HG03103 (cell line): ENCODE data around the gene NKAIN4.
"Not testable (repeated sequence)": the region's sequence is repeated elsewhere in the genome, so short reads cannot be mapped to it uniquely, and the experiment has no call there.

Experiments used
- ATAC-seq: cut with Tn5 transposase; IDR thresholded peaks from one replicate; pipeline ENCODE4 v1.9.1; 2021; ENCODE audit warnings: low read depth; ENCODE audit not compliant: unreplicated experiment

The NKAIN4 gene

DNA sequence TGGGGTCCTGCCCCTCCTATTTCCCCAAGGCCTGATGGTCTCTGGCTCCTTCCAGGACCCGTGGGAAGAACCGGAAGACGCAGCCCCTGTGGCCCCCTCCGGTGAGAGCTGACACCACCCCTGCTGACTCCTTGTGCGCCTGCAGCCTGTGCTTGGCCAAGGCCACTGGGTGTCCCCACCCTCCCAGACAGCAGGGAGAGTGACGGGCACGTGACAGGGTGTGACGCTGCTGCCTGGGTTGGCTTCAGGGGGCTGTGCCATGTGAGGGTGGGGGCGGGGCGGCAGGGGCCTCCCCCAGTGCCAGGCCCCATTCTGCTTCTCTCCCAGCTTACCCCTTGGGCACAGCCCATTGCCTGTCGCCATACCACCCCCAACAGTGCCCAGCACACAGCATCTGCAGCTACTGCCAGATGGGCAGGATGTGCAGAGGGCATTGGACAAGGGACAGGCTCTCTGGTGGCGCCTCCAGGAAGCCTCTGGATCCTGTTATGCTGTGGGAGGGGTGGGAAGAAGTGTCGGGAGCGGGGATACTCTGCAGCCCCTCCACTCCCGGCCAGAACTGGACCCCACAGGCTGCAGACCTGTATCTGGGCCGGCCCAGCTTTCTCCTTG lies 15.6 kb downstream of the NKAIN4 start:
- no peak for ATAC-seq

DNA sequence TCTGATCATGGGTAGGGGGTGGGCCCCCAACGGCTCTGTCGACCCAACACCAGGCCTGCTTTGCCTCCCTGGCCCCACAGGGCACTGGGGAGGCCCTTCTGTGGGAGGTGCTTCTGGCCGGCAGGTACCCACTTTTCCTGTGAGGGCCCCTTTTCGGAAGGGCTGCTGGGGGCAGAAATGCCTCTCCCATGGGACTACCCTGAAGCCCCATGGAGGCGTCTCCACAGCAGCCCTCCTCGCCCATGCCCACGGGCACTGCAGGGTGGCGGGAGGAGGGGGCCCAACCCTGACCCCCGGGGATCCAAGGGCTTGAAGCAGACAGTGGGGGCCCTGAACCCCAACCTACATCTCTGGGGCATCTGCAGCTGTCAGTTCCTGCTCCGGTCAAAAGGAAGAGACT lies 16.2 kb downstream of the NKAIN4 start:
- ATAC-seq, result no peak

DNA sequence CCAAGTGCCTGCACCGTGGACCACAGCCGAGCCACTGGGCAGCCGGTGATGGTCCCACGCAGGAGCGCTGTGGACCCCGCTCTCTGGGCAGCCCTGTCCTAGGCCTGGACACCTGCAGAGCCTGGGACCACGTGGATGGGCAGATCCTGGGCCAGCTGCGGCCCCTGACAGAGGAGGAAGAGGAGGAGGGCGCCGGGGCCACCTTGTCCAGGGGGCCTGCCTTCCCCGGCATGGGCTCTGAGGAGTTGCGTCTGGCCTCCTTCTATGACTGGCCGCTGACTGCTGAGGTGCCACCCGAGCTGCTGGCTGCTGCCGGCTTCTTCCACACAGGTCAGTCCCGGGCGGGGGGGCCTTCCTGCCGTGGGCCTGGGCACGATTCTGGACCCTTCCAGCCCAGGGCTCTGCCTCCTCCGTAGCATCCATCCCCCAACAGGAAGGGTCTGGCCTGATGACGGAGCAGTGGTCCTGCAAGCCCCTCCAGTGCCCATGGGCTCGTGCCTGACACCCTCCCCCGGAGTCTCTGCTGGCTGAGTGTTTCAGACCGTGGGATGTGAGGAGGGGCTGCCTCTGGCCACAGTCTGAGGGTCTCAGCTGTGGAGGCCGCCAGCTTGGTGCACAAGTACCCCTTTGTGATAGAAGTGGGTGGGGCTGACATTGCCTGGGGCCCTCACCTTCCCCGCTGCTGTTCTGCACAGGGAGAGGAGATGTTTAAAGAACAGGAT lies 18.0 kb downstream of the NKAIN4 start:
- ATAC-seq, result no peak

DNA sequence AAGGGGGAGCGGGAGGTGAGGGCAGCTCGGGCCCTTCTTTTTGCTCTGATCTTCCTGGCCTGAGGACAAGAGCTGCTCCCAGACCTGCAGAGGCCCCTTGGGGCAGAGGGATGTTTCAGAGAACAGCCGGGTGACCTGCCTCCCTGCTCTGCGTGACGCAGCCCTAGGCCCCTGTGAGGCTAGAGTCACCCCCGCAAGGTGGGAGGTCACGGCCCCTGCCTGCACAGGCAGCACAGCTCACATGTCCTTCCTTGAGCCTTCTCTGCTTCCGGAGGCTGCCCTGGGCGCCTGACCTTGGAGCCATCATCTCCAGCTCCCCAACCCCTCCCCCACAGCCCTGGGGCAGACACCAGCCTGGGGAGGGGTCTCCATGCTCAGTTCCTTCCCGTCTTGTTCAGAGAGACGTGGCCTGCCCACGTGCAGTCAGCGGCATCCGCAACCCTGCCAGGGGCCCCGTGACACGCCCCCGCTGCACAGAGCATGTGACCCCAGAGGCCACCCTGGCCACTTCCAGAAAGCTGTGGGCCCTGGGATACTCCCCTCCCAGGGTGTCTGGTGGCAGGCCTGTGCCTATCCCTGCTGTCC lies 18.8 kb downstream of the NKAIN4 start, which contains the start of gene BIRC7:
Gene BIRC7 (plus strand): TSS at position 507 of the 585 bp plus-strand sequence. CDS start 192 bp downstream, outside the sequence.
- no peak for ATAC-seq

DNA sequence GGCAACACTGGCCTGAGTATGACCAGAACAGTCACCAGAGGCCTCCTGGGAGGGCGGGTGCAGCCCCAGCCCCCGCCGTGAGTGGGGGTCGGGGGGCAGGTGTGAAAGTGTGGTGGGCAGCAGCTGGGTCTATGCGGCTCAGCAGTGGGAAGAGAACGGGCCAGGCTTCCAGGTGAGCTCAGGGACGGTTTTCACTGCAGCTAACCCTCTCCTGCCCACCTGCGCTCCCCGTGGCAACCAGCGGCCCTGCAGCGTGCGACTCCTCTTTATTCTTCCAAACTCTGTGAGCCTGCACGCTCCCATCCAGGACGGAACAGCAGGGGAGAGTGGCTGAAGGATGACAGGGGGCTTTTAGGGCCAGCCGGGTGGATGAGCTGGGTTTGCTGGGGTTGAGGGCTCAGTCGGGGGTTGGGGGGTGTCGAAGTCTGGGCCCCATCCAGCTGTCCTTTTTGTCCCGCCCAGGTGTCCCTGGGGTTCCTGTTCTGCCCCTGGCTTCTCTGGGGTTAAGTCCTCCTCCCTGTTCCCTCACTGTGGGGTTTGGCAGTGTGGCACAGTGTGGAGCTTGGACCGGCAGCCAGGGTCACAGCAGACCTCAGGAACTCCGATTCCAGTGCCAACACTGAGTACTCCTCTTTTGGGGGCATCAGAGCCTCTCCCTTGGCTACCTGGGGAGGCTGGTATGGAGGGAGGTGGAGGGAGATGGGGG lies 19.4 kb downstream of the NKAIN4 start:
- no peak for ATAC-seq

DNA sequence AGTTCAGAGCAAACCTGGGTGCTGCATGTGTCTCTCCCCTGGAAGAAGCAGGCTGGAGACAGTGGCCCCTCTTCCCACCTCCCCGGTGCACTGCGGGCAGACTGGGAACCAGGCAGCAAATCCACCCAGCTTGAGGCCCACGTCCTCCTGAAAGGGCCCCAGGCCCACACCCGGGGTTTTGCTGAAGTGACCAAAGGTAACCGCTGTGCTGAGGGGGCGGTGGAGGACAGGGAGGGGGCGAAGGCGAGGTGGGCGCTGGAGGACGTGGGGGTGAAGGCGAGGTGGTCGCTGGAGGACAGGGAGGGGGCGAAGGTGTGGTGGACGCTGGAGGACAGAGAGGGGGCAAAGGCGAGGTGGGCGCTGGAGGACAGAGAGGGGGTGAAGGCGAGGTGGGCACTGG lies 20.3 kb downstream of the NKAIN4 start:
- ATAC-seq, result no peak

DNA sequence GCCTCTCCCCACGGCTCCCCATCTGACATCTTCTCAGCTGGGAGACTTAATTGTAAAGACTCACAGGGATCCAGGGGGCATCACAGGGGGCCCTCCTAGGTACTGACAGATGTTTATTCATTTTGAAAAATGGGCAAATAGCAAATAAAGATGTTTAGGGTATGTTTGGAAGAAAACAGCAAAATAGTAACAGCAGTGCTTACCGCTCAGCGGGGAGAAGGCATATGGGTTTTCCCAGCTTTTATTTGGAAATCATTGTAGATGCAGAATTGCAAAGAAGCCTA lies 21.3 kb downstream of the NKAIN4 start:
- ATAC-seq, result no peak

DNA sequence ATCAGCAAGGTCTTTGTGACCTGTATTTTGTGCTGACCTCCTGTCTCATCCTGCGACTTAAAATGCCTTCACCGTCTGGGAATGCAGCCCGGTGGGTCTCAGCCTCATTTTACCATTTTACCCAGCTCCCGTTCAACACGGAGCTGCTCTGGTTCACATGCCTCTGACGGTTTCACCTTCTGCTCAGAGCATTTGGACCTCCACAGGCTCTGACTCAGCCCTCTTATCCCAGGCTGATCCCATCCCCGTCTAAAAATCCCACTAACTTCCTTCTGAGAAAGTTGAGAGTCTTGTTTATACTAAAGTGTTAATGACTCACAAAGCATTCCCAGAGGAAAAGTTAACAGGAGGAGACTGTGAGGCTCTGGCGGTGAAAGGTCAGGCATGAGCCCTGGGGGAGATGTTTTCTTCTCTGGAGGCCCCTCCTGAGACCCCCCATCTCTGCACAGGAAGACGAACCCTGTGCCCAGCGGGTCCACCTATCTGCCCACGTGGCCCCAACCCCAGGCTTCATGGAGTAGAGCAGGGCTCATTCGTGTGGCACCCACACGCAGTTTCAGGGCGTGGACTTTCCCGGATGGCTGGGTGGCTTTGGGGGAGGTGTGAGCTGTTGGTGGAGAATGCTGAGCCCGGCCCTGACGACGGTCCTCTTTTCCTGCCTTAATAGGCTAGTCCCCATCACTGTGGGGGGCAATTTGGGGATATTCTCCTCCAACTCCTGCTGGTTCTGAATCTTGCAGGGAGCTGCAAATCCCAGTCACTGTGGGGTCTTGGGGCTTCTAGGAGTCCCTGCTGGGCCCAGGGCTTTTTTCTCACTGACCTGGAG lies 21.8 kb downstream of the NKAIN4 start:
- no peak for ATAC-seq

DNA sequence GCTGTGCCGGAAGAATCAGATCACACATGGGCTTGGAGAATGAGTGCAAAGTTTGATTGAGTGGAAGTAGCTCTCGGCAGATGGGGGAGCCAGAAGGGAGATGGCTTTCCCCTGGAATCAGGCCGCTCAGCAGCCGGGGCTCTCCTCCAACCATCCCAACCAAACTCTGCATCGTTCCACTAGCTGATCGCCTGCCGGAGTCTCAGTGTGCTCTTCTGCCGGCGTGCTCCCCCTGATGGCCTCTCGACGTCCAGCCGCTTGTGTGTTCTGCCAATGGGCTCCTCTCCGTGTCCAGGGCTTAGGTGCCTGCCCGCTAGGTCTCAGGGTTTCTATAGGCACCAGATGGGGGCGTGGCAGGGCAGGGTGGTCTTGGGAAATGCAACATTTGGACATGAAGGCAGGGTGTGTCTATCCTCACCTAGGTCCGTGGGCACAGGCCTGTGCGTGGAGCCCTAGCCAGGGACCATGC lies 23.4 kb downstream of the NKAIN4 start:
- no peak for ATAC-seq

DNA sequence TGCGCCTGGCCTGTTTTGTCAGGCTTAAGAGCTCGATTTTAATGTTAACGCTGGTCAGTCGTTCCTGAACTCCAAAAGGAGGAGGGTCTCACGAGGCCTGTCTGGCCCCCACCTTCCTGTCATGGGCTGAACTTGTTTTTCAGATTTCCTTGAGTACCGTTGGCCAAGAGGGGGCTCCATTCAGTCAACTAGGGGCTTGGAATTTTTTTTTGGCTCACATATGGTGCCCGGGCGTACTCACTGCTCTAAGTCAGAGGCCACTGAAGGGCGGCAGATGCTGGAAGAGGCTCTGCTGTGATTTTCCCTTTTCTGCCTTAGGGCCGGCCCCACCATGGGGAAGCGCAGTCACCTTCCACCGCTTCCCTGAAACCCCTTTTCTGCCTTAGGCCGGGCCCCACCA lies 25.5 kb downstream of the NKAIN4 start:
- no peak for ATAC-seq

DNA sequence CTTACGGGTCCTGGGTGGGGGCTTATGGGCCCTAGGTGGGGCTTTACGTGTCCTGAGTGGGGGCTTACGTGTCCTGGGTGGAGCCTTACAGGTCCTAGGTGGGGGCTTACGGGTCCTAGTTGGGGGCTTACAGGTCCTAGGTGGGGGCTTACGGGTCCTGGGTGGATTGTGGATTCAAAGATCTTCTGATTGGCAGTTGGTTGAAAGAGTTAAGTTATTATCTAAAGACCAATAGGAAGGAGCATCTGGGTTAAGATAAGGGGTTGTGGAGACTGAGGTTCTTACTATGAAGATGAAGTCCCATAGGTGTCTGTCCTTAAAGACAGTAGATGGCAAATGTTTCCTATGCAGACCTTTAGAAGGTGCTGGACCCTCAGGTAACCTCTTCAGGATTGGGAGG lies 27.0 kb downstream of the NKAIN4 start:
- ATAC-seq, result no peak

DNA sequence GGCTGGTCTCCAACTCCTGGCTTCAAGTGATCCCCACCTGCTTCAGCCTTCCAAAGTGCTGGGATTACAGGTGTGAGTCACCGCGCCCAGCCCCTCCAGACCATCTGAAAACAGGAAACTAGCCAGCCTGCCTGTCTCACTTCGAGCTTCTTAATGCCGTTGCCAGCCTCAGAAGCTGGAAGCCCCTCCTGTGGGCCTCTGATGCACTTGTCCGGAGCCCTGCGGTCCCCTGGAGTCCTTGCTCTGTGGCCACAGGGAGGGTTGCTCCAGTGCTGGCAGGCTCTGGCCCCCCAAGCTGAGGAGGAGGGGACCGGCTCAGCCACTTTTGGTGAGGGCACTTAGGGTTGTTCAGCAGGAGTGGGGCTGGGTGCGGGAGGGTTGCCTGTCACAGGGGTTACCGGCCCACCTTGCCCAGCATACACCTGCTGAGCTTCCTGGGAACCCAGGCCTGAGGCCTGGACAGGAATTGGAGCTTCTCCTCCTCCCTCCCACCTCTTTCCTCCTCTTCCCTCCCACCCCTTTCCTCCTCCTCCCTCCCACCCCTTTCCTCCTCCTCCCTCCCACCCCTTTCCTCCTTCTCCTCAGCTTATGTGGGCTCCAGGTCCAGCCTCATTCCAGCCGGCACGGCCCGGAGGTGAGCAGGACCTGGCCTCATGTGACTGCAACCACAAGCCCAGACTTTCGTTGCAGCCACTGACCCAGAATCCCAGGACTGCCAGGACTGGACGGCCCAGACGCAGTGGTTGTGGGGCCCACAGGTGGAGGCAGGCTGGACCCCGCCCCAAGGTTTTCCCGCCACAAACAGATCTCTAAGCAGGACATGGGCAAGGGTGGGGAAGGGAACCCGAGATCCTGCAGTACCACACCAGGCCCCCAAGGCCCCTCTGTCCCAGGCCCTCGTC lies 28.0 kb downstream of the NKAIN4 start:
- no peak for ATAC-seq

DNA sequence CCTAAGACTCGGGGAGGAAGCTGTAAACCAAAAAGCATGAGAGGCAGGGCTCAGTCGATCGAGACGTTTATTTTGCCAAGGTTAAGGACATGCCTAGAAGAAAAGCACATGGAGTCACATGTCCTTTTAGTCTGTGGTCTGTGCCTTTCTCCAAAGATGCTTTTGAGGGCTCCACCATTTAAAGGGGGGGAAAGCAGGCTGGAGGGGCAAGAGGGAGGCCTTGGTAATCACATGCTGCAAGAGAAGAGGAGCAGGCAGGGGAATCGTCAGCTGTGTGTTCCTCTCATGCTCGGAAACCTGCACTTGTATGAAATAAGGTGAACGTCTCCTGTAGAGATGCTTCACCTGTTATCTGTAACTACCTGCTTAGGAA lies 29.2 kb downstream of the NKAIN4 start:
- ATAC-seq, result no peak

DNA sequence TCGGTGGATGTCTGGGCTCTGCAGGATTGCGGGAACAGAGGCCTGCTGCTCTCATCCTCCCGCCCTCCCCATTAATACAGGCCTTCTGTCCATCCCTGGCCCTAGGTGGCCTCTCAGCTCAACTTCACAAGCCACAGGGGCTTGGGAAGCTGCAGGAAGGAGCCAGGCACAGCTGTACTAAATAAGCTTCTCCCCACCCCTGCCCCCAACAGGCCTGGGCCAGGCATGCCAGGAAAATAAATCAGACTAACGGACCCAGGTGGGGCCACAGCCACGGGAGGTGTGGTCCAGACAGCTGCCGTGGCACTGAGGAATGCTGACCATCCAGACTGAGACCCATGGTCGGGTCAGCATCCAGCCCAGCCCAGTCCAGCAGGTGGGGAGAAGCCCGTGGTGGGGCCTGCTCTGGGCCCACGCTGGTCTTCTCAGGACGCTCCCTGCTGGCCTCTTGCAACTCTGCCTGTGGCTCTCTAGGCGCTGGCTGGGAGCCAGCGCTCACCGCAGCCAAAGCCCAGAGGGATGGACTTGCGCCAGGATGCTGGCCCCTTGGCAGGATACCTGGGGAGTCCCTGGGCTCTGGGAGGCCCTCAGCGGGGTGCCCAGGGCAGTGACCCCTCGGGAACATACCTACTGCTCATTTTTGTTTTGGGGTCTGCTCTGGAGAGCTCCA lies 29.7 kb downstream of the NKAIN4 start:
- no peak for ATAC-seq

DNA sequence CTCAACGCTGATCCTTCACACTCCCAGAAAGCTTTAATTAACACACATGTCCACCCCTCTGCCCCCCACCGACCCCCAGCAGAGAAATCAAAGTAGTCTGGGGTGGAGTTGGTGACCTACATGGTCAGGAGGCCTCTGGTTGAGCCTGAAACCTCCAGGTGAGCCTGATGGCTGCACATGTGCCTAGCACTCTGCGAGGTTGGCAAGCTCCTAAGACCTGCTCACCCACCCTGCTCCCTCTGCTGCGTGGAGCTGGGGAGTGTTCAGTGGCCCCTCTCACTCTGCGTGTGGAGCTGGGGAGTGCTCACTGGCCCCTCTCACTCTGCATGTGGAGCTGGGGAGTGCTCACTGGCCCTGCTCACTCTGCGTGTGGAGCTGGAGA lies 30.4 kb downstream of the NKAIN4 start:
- no peak for ATAC-seq

DNA sequence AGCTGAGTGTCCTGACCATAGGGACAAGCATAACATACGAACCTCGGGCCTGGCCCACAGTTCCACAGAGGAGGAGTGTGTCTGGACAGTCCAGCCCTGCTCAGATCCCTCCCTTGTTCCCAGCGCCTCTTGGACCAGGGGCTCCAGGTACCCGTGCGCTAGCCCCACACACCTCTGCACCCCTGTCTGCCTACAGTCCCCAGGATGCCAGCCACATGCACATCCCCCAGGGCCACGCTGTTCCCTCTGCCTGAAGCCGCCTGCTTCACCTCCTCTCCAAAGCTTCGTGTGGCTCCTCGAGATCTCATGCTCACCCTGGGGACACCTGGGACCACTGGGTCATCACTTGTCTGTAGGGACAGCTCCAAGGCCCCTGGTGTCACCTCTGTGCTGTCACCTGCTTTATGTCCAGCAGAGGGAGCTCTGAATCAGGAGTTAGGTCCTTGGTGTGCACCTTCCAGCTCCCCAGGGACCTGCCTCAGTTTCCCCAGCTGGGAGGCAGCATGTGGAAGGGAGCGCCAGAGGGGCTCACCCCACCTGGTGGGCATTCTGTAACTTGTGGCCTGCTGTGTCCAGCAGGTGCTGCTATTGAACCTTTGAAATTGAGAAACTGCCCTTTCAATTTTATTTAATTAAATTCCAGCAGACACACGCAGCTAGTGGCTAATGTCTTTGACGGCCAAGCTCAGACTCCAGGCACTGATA lies 31.0 kb downstream of the NKAIN4 start:
- ATAC-seq, result no peak

DNA sequence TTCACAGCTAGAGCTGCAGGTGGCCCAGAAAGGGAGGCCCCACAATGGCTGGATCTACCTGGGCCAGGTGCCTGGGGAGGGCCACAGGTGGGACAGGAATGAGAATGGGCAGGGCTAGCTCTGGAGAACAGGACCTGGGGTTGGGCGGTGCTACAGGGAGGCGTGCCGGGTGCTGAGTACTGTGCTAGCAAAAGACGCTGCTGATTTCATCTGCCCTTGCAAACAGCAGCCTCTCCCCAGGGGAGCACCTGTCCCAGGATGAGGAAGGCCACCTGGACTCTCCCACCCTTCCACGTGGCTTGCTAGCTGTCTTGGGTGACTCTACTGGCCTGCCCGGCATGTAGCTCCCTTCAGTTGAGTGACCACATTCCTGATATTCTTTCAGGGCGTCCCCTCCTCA lies 31.7 kb downstream of the NKAIN4 start:
- no peak for ATAC-seq

DNA sequence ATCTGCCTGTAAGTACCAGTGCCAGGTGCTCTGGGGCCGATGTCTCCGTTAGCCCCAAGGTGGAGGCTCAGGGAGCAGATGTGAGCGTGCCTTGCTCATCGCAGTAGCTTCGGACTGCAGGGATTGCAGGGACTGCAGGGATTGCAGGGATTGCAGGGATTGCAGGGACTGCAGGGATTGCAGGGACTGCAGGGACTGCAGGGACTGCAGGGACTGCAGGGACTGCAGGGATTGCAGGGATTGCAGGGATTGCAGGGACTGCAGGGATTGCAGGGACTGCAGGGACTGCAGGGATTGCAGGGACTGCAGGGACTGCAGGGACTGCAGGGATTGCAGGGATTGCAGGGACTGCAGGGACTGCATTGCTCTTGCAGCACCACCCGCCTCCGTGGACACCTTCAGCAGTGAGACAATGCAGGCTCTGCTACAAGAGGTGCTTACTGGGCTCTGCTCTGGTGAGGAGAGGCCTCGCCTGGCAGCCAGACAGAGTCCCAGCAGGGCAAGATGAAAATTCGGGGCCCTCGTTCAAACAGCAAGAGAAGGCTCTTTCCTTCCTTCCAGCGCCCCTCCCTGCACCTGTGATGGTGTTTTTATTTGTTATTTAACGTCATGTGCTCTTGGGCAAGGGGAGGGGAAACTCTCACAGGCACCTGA lies 32.7 kb downstream of the NKAIN4 start:
- ATAC-seq, result not testable (repeated sequence)
